Stimulated activated CD4-positive, alpha-beta T cell treated with anti-CD3 and anti-CD28 coated beads, Interleukin-2, amount 100 ng/mL, for 4 hours (primary cell): ENCODE measurements around the gene UBAC2.
"Not testable (repeated sequence)": the region's sequence is repeated elsewhere in the genome, so short reads cannot be mapped to it uniquely, and the experiment has no call there.

ENCODE experiments used
- DNase-seq: peaks from one replicate; pipeline ENCODE4 v3.0.0-alpha.2; 2020; ENCODE audit warnings: low read depth

The UBAC2 gene

DNA sequence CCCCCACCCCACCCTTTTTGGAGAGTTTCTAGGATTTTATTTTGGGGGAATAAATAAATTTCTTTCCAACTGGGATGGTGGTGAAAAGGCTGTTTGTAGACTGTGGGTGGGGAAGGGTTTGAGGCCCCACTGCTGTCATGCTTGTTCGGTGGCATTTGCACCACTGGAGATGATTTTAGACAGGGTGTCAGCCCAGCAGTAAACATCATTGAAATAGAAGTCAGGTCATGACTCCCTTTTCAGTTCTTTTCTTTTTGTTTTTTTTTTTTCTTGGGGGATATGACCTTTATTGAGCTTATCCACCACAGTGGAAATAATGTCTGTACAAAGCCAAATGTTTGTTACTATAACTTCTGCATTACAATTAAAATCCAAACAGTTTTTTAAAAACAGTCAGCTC, 14.1 kb downstream of the UBAC2 start:
- DNase-seq = no peak

DNA sequence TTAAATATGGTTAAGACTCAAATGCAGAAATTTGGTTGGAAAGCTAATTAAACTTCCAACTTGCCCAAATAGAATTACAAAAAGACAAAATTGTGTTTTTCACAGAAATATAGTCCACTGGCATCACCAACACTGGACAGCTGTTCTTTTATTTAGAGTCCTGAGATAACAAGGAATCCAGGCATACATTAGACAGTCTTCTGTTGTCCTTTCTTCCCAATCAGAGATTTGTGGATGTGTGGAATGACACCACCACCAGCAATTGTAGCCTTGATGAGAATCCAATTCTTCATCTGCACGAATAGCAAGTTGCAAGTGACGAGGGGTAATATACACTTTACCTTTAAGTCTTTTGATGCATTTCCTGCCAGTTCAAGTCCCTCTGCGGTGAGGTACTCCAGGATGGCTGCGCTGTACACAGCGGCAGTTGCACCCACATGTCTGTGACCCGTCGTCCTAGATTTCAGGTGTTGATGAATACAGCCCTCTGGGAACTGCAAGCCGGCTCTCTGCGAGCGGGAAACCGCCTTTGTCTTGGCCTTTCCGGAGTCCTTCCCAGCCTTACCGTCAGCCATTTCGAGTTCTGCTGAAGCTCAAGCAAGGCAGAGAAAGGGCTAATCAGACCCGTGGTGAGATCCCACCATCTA, 14.7 kb downstream of the UBAC2 start:
- peak; percentile 27 for DNase-seq

DNA sequence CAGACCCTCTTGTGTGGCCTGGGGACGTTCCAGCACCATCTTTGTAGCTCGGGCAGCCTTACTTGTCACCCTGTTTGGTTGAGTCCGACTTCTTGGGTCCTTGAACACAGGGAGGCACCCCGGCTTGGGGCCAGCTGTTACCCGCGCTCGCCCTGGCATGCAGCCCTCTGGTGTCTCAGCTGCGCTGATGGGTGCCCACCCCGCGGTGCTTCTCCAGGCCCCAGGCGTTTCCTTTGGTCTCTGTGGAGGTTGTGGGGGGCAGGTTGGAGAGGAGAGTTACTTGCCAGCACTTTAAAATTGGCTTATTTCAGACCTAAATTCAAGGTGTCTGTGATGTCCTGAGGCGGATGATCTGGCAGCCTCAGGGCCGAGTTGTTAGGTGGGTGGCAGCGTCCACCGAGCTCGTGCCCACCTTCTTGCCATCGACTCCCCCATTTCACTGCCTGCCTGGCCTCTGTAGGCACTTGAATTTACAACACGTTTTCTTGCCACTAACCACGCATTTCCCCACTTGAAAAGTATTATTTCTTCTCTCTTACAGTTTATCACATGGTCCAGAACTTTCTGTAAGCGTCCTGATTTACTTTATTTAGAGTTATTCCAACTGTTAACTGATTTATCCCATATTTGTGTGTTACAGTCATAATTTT, 16.9 kb downstream of the UBAC2 start:
- no peak for DNase-seq

DNA sequence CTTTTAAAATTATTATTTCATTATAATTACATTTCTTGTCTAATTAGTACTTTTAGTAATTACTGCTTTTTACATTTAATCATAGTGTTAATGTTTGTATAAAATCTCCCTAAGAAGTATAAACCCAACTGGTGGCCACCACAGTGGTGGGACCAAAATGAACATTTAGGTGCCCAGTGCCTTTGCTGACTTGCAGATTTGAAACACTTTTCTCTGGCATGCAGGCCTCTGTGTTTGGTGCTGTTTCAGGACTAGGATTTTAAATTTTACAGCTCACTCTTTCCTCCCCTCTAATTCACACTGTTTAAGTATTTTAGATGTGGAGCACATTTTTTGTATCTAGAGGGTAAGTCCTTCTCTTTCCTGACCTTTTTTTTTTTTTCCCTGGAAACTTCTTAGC, 17.5 kb downstream of the UBAC2 start:
- DNase-seq = no peak

DNA sequence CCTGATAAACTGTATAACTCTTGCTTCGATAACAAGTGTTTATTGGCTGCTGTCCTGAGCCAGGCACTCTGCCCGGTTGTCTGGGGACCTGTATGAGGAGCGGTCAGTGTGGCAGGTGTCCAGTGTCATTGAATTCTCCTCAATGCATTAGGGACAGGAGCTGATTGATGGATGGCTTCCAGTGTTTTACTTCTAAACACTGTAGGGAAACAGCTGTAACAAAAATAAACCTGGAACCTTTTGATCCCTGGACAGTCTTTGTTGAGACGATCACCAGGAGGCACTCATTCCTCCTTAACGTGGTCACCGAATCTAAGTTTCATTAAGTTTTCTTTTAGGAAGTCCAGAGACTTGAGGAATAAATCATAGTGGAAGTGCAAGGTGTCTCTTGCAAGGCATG, 17.9 kb downstream of the UBAC2 start:
- DNase-seq = no peak

DNA sequence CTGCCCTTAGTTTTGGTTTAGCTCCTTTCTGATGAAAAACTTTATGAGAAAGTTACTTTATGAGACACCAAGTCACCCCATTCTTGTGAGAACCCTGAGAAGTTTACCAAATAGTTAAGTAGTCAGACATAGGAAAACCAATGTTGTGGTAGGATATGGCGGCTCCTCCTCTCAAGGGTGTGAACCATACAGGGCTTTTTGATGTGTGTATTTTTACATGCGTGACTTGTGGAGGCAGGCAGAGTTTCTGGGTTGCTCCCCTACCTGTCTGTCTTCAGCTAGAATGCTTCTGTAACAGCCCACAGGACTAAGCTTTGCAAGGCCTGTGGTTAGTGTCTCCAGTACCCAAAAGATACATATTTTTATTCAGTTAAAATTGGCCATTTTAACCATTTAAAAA, 18.3 kb downstream of the UBAC2 start:
- DNase-seq = peak; percentile 47

DNA sequence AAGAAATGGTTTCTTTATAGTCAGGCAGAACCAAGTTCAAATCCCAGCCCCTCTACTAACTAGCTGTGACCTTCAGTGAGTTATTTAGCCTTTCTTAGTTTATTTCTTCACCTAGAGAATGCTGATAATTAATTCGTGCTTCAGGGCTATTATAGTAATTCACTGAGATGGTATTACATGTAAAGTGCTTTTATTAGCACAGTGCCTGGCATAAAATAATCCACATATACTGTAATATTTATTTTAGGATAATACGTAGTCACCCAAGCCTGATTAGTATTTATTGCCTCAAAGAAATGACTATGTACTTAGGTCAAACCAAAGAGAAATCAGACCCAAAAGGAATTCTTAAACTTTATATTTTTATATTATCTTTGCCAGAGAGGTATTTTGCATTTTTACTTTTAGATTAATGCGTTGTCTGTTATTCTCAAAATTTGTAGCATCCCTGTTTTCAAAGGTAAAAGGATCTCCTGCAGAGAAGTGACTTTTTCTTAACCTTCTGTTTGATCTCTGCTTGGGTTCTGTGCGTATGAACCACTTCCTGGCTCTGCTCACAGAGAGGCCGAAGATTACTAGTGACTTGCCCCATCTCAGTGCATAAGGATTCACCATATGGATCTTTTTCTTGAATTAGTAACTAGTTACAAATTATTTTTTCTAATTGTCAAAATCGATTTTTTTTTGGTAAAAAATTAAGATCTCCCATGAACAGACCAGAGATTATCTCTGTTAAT, 19.7 kb downstream of the UBAC2 start:
- no peak for DNase-seq

DNA sequence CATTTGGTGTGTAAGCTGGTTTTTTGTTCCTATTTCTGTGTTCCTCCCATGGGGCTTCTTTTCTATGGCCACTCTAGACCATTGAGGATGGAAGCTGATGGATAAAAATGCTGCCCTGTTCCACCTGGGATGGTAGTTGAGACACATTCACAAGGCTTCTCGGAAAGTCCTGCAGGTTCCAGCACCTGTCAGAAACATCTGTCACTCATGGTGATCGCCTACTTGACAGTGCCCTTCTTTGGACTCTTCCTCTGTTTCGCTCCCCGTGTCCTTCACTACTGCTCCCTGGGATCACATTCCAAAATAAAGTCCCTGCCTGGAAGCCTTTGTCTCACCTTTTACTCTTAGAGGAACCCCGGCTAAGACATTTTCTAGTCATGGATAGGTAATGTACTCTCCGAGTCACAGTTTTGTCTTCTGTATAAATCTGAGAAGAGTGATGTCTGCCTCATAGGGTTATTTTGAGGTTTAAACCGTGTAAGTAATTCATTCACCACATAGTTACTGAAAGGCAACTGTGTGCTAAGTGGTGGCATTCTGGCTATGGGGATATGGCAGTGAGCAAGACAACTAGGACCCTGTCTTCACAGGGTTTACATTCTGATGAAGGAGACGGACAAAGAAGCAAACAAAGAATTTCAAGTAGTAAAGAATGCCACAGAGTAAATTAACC, 21.0 kb downstream of the UBAC2 start:
- no peak for DNase-seq

DNA sequence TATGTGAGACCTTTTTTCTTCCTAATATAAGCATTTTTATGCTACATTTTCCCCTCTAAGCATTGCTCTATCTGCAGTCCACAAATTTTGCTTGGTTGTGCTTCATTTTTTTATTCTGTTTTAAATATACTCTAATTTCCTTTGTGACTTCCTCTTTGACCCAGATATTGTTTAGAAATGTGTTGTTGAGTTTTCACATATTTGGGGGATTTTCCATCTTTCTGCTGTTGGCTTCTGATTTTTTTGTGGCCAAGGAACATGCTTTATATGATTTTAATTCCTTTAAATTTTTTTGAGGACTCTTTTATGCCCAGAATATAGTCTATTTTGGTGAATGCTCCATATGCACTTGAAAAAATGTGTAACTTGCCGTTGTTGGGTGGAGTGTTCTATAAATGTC, 22.9 kb downstream of the UBAC2 start:
- DNase-seq = no peak

DNA sequence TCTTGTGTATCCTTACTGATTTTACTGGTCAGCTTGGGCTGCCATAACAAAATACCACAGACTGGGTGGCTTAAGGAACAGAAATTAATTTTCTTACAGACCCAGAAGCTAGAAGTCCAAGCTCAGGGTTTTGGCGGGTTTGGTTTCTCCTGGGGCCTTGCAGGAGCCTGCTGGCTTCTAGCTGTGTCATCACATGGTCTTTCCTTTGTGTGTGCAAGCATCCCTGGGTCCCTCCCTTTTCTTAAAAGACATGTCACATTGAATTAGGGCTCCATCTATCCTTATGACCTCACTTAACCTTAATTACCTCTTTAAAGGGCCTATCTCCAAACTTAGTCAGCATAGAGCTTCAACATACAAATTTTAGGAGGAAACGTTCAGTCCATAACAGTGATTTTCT, 23.4 kb downstream of the UBAC2 start:
- DNase-seq = no peak

DNA sequence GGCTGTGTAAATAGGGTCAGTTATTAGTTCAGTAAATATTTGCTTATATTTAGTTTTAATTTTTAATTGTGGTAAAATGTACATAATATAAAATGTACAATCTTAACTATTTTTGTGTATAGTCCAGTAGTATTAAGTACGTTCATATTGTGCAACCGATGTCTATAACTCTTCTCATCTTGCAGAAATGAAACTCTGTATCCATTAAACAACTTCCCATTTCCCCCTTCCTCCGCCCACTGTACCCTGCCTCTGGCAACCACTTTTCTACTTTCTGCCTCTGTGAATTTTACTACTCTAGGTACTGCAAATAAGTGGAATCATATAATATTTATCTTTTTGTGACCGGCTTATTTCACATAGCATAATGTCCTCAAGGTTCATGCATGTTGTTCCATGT, 24.4 kb downstream of the UBAC2 start:
- DNase-seq = no peak

DNA sequence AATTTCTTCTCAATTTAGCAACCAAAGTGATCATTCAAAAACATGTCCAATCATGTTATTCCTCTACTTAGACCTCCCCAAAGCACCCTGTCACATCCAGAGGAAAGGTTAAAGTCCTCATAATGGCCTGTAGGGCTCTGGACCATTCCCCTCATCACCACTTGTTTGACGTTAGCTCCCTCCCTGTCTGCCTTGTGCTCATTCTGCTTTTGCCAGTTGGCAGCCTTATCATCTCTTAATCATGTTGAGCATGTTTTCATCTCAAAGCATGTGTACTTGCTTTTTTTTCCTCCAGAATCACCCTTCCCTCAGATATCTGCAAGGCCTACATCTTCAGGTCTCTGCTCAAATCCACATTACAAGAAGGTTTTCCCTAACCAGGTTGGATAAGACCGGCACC, 25.9 kb downstream of the UBAC2 start:
- DNase-seq = no peak

DNA sequence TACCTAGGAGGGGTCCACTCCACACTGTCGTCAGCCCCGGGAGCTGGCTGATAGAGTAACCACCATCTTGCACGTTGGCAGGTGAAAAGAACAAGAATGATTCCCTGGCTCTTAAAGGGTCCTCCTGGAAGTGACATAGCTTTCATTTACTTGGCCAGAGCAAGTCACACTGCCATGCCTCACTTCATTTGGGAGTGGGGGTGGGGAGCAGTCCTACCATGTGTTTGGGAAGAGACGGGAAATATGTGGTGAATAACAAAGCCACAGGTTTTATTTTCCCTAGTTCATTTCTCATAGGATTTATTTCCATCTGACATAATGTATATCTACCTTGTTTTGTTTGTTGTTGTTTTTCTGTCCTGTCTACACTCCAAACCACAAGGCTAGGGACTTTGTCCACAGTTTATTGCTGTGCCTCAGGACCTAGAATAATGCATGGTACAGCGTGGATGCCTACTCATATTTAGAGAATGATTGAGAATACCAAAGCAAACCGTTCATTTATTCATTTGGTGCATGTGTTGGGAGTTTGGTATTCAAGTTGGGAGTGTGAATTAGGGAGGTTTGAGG, 26.8 kb downstream of the UBAC2 start:
- no peak for DNase-seq

DNA sequence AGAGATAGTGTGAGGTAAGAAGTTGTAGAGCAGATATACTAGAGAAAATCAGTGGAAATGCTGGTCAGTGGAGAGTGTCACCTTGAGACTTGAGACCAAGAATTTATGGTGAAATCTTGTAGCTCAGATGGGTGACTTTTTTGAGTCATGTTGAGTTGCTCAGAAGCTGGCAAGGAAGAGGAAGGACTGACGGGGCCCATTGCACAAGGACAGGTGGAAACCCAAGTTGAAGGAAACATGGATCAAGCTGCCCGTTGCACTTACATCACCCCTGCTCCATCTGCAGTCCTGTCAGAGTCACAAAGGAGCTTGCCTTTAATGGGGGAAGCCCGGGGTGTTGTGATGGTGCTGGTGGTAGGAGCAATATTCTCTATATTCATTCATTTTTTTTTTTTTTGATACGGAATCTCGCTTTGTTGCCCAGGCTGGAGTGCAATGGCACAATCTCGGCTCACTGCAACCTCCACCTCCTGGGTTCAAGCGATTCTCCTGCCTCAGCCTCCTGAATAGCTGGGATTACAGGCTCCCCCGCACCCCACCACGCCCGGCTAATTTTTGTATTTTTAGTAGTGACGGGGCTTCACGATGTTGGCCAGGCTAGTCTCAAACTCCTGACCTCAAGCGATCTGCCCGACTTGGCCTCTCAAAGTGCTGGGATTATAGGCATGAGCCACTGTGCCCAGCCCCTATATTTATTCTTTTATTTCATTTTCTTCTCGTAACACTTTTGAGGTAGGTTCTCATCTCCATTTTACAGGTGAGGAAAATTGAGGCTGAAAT, 27.4 kb downstream of the UBAC2 start:
- DNase-seq = no peak

DNA sequence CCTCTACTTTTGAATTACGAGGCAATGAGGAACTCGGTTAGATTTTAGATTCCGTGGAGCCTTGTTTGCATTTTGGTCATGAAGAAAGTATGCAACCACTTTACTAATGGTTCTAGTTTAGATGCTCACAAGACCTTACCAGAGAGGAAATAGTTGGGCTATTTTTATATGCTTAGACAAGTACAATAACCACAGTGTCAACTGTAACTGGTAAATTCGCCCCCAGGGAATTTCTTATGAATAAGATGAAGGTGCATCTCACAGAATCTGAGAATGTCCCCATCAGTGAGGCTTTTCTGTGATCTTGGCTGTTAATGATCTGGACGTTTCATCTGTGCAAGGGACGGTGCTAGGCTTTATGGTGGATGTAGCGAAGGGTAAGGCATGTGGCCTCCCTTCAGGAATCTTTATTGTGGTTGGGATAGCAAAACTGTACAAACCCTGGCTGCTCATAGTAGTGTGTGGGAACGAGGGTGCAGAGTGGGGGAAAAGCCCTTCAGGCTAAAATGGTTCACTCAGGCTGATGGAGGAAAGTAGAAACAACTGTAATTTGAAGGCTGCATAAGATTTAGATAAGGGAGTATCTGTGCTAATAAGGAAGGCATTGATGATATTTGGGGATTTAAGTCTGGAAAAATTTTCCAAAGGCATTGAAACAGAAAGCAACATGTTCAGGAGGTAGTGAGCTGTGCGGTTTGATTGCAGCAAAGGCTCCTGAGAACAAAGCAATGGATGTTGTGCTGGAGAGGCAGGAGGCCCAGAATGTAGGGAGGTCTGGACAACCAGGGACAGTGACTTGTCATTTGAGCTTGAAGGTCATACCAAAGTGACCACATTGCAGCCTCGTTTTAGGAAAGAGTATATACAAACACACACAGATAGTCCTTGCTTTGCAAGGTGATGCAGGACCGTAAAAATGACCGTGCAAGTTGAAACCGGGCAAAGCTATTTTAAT, 28.4 kb downstream of the UBAC2 start:
- no peak for DNase-seq

DNA sequence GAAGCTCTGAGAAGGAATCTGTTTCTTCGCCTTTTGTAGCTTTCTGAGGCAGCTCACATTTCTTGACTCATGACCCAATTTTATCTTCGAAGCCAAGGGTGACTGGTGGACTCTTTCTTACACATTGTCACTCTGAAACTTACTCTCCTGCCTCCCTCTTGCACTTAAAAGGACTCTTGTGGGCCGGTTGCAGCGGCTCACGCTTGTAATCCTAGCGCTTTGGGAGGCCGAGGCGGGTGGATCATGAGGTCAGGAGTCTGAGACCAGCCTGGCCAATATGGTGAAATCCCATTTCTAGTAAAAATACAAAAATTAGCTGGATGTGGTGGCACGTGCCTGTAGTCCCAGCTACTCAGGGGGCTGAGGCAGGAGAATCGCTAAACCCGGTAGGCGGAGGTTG, 29.9 kb downstream of the UBAC2 start:
- DNase-seq = not testable (repeated sequence)

DNA sequence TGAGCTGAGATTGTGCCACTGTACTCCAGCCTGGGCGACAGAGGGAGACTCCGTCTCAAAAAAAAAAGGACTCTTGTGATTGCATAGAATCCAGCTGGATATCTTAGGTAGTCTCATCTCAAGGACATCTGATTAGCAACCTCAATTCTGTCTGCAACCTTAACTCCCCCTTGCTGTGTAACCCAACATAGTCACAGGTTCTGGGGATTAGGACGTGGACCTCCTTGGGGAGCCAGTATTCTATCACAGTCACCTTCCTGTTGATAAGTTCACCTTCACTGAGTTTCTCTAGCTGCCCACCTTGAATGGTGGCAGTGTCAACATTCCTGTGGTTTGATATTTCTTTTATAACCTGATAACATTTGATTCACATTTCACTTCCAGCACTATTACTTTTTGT, 30.3 kb downstream of the UBAC2 start:
- no peak for DNase-seq

DNA sequence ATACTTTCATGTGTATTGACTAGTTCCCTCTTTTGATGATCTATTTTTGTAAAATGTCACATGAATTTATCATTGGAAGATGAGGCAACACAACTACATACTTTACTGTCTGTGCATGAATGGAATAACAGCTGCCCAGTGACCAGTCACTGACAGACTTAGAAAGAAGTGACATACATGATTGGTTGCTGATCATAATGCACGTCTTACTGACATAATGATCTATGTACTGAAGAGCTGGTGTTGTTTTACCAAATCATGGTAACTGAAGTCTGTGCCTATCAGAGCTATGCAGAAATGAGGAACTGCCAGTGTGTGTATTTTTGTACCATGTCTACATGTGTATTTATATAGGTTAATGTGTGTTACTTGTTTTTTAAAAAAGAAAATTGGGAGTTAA, 31.1 kb downstream of the UBAC2 start:
- no peak for DNase-seq

DNA sequence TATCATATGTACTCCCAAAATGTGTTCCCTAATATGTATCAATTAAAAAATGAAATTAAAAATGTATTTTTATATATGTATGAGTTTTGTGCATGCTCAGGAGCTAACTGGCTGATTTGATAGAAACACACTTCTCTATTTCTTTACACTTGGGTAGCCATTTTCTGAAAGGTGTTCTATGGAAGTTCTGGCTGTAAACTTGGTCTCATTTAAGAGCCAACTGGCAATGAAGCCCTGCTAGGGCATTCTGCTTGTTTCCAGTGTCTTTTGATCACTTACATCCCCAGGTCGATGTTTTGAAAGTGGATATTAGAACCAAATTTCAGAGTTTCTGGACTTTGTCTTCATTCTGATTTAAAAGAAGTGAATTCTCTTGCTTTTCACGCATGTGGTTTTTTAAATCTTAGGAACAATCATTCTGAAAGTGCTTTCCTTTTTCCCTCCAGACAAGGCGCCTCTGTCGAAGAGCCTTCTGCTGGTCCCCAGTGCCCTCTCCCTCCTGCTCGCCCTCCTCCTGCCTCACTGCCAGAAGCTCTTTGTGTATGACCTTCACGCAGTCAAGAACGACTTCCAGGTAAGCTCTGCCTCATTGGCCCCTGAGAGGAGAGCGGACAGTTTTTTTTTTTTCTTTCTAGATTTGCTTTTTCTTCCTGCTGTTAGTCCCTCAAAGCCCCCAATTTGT, 37.5 kb downstream of the UBAC2 start:
- DNase-seq = no peak

DNA sequence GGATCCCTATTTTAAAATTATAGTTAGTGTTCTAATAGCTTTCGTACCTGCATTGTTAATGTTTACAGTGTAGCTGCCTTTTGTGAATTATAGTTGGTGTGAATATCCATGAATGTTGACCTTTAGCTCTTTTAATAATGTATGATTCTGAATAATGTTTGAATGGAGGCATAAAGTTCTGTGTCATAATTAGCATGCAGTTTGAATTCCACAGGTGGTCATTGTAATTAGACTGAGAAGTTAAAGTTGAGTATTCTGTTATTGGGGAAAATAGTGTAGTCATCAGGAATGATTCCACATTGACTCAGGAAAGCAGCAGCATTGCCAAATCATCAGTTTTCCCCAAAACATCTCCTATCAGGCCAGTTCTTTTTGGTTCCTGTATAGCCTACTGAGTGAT, 45.4 kb downstream of the UBAC2 start:
- no peak for DNase-seq
